H4 (cell line): ENCODE results near the gene RPL11. TPM values are rescaled to one million over a fixed set of nuclear protein-coding genes. Genes with fewer than 3 reads are reported as not detected.
A peak's percentile ranks its signal among the peaks of the same experiment; 100 is the strongest.
"Not testable (repeated sequence)": the region's sequence is repeated elsewhere in the genome, so short reads cannot be mapped to it uniquely, and the experiment has no call there.

ENCODE experiments used
- DNase-seq: peaks from one replicate; pipeline ENCODE4 v3.0.0-alpha.2; 2015; ENCODE audit warnings: low spot score
- total RNA-seq: library from RNA; depleted of rRNA; stranded (reverse); fragments of >200 nt; shearing (Covaris generic); gene quantifications from 2 replicates; pipeline ENCODE4 v1.2.3, GENCODE V29; 2014

The RPL11 gene
- total RNA-seq, 1 experiment from 2014 or later = 1,313 TPM

- DNase-seq = not testable (repeated sequence)
Observed at GRCh38 chr1:23685197-23685596, 6.4 kb upstream of the RPL11 start.

GRCh38 chr1:23687680-23688079 lies 3.9 kb upstream of the RPL11 start:
- DNase-seq = not testable (repeated sequence)

GRCh38 chr1:23688281-23688680 lies 3.3 kb upstream of the RPL11 start:
- not testable (repeated sequence) for DNase-seq

- DNase-seq = no peak
Observed at GRCh38 chr1:23692308-23692871, 784 bp downstream of the RPL11 start.

- DNase-seq = no peak
Observed at GRCh38 chr1:23693599-23693998, 2.0 kb downstream of the RPL11 start.

- no peak for DNase-seq
Observed at GRCh38 chr1:23694371-23694770, 2.8 kb downstream of the RPL11 start.

GRCh38 chr1:23695667-23696066 lies 4.1 kb downstream of the RPL11 start:
- DNase-seq = no peak

GRCh38 chr1:23696335-23696989 lies 4.9 kb downstream of the RPL11 start:
- no peak for DNase-seq

- DNase-seq = no peak
Observed at GRCh38 chr1:23698466-23698865, 6.9 kb downstream of the RPL11 start.

GRCh38 chr1:23699280-23700179 lies 7.9 kb downstream of the RPL11 start:
- DNase-seq = no peak

GRCh38 chr1:23701310-23701709 lies 9.7 kb downstream of the RPL11 start:
- DNase-seq = no peak

GRCh38 chr1:23701996-23702395 lies 10.4 kb downstream of the RPL11 start:
- DNase-seq = no peak

GRCh38 chr1:23704834-23705495 lies 13.4 kb downstream of the RPL11 start:
- DNase-seq = no peak

- no peak for DNase-seq
Observed at GRCh38 chr1:23709229-23709628, 17.6 kb downstream of the RPL11 start.

- peak; percentile 73 for DNase-seq
Observed at GRCh38 chr1:23718482-23718881, 26.9 kb downstream of the RPL11 start.

- no peak for DNase-seq
Observed at GRCh38 chr1:23719162-23719820, 27.7 kb downstream of the RPL11 start.

GRCh38 chr1:23720256-23720995 lies 28.8 kb downstream of the RPL11 start:
- no peak for DNase-seq

GRCh38 chr1:23722652-23723051 lies 31.0 kb downstream of the RPL11 start:
- no peak for DNase-seq

- DNase-seq = no peak
Observed at GRCh38 chr1:23726686-23727085, 35.1 kb downstream of the RPL11 start.

GRCh38 chr1:23727362-23727811 lies 35.8 kb downstream of the RPL11 start:
- peak; percentile 52 for DNase-seq
